ENCODE measurements around the gene MOK.

Gene MOK

DNA sequence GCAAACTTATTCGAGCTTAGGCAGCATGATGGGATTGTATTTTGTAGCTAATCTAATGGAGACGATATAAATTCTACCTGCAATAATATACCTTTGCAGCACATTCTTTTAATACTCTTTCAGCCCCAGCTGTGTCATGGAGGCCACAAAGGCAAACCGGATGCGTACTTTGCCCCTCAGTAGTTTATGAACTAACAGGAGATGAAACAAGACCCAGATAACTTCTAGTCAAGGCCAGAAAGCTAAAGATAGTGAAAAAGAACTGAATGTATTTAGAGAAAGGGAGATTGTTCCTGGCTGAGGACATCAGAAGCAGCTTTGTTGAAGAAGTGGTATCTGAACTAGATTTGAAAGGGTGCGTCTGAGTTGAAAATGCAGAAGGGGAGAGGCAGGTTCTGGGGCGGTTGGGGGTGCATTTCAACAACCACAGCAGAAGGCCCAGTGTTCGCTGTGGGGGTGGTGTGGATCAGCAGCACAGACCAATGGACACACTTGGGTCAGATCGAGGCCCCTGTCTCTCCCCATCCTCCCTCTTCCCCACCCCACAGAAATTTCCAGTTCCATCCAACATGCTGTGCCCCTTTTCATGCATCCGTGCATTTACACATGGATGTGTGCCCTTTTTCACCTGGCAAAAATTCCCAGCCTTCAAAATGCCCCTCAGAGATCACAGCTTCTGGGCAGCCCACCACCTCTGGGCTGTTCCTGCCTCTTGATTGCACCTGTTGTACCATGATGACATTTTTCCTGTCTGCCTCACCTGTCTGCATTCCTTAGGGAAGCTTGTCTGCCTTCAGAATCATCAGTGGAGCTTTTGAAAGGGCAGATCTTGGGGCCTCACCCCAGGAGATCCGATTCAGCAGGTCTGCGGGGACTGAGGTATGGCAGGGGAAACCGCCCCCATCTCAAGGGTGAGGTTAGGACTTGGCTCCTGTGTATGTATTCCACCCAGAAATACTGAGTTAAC lies 16.8 kb upstream of the MOK start:
- Histone ChIP-seq H3K4me3 (ENCODE audit: insufficient read length, low read depth) (no peak overlapping the region), H3K36me3 (ENCODE audit: insufficient read depth, insufficient read length, low read length) (peaks cover 8% of the 10 kb centered on the region), H3K4me1 (ENCODE audit: insufficient read depth, insufficient read length) (no peaks in the 10 kb centered on the region), H3K9me3 (ENCODE audit: insufficient read depth, low read length) (no peaks in the 10 kb centered on the region), H3K9ac (ENCODE audit: insufficient read length, low read depth) (no peak overlapping the region), H3K27me3 (ENCODE audit: insufficient read depth, insufficient read length) (no peaks in the 10 kb centered on the region)
- no peak for TF ChIP-seq SUZ12 (IDR thresholded peaks at IDR 0.05; ENCODE audit: extremely low read depth, insufficient read depth, insufficient read length)
- no peak for TF ChIP-seq ZNF274 (IDR thresholded peaks at IDR 0.05; ENCODE audit: low read depth, low read length)
- TF ChIP-seq YY1 (IDR thresholded peaks at IDR 0.05; ENCODE audit: insufficient read depth, insufficient read length), result no peak
- DNase-seq (ENCODE audit: low read depth, low spot score), result no peak

DNA sequence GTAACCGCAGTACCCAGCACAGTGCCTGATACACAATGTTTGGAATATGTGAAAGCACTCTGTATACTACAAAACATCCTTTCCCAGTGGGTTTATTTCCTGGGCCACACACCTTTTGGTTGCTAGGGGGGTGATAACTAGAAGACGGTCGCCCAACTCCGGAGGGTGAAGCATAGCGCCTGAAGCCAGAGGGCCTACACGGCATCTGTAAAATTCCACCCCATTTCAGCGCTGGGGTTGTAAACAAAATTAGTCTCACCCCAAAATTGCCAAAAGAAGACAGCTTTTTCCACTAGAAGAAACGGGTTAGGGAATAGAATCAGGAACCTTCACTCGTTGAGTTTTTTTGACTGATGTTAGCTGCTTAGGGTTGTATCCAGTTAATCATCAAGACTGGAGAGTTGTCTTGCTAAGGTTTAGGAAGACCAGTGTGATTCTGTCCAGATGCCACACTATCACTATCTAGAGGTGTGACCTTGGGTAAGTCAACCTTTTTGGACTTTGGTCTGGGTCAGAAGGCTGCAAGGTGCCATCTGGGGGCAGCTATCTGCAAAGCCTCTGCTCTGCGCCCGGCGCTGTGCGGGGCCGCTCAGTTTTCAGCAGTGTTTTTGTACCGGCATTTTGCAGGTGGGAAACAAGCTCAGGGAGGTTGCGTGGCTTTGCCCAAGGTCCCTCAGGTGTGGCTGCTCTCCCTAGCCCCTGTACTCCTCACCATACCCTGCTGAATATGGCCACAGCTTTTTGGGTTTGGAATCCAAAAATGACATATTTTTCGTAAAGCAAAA lies 15.9 kb upstream of the MOK start:
- DNase-seq (ENCODE audit: low read depth, low spot score), result no peak
- no peak for TF ChIP-seq SUZ12 (IDR thresholded peaks at IDR 0.05; ENCODE audit: extremely low read depth, insufficient read depth, insufficient read length)
- TF ChIP-seq ZNF274 (IDR thresholded peaks at IDR 0.05; ENCODE audit: low read depth, low read length), result no peak
- no peak for TF ChIP-seq YY1 (IDR thresholded peaks at IDR 0.05; ENCODE audit: insufficient read depth, insufficient read length)
- H3K9me3 ChIP-seq (ENCODE audit: insufficient read depth, low read length), result no peaks in the 10 kb centered on the region
- H3K4me1 ChIP-seq (ENCODE audit: insufficient read depth, insufficient read length), result no peaks in the 10 kb centered on the region
- H3K27me3 ChIP-seq (ENCODE audit: insufficient read depth, insufficient read length), result no peaks in the 10 kb centered on the region
- H3K4me3 ChIP-seq (ENCODE audit: insufficient read length, low read depth), result peak overlapping the region; percentile 84
- H3K36me3 ChIP-seq (ENCODE audit: insufficient read depth, insufficient read length, low read length), result peaks cover 8% of the 10 kb centered on the region
- peak overlapping the region; percentile 86 for H3K9ac ChIP-seq (ENCODE audit: insufficient read length, low read depth)

DNA sequence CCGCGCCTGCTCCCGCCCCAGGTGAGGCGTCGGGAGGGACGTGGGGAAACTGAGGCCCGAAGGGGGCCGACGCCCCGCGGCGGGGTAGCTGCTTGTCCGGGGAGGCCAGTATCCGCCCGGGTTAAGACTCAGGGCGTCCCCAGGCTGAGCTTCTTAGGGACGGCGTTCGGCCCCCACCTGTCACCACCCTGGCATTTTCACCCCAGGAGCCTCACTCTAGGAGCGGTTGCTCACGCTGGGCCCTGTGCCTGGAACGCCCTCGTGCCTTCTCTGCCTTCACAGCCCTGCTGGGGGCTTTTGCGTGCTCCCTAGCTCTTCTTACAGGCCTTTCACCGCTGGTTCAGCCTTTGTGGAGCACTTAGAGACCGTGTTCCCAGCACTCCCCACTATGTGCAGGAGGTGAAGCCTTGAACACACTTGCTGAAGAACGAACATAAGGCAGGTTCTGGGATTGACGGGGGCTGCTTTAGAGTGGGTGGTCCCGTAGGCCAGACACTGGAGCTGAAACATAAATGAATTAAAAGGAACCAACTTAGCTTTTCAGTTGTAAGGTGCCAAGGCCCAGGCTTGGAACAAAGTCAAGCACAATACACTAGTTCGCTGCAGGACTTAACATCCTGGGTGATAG lies 15.2 kb upstream of the MOK start:
- DNase-seq (ENCODE audit: low read depth, low spot score), result no peak

DNA sequence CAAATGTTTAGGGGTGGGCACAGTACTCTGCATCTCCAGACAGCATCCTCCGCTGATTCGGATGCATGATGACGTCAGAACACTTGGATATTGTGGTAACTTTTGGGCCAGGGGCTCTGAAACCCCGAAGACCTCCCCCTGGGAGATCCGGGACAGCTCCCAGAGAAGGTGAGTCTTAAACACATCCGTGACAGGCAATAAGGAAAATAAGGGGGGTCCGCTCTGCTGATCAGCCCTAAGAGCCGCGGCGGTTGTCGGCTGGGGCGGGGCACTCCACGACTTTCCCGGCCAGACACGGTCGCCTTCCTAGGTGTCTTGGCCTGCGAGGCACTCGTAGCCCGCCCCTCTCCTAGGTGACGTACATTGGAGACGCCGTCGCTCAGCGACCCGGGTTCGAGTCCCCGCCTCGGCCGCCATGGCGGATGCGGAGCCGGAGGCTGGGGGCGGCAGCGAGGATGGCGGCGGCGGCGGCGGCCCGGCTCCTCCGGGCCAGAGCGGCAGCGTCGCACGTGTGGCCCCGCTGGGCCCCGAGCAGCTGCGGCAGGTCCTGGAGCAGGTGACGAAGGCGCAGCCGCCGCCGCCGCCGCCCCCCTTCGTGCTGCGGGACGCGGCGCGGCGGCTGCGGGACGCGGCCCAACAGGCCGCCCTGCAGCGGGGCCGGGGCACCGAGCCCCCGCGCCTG lies 14.5 kb upstream of the MOK start, which contains the start of gene ZNF839:
TSS of gene ZNF839 (plus strand) at position 396 of the 682 bp plus-strand sequence. CDS start at position 416, 20 bp downstream.
- H3K4me3 ChIP-seq (ENCODE audit: insufficient read length, low read depth), result peak within 1 kb of the TSS; percentile 84
- H3K9ac ChIP-seq (ENCODE audit: insufficient read length, low read depth), result peak within 1 kb of the TSS; percentile 86
- TF ChIP-seq SUZ12 (IDR thresholded peaks at IDR 0.05; ENCODE audit: extremely low read depth, insufficient read depth, insufficient read length), result no peak
- TF ChIP-seq YY1 (IDR thresholded peaks at IDR 0.05; ENCODE audit: insufficient read depth, insufficient read length), result peak; percentile 70
- peak; percentile 74 for DNase-seq (ENCODE audit: low read depth, low spot score)
- no peaks in the 10 kb centered on the region for H3K27me3 ChIP-seq (ENCODE audit: insufficient read depth, insufficient read length)
- H3K4me1 ChIP-seq (ENCODE audit: insufficient read depth, insufficient read length), result no peaks in the 10 kb centered on the region
- peaks cover 8% of the 10 kb centered on the region for H3K36me3 ChIP-seq (ENCODE audit: insufficient read depth, insufficient read length, low read length)
- no peaks in the 10 kb centered on the region for H3K9me3 ChIP-seq (ENCODE audit: insufficient read depth, low read length)

More for the DNA sequence above, 15.2 kb upstream of the MOK start:
- no peaks in the 10 kb centered on the region for H3K9me3 ChIP-seq (ENCODE audit: insufficient read depth, low read length)
- TF ChIP-seq SUZ12 (IDR thresholded peaks at IDR 0.05; ENCODE audit: extremely low read depth, insufficient read depth, insufficient read length) (no peak), YY1 (IDR thresholded peaks at IDR 0.05; ENCODE audit: insufficient read depth, insufficient read length) (no peak), ZNF274 (IDR thresholded peaks at IDR 0.05; ENCODE audit: low read depth, low read length) (no peak)
- no peaks in the 10 kb centered on the region for H3K4me1 ChIP-seq (ENCODE audit: insufficient read depth, insufficient read length)
- H3K27me3 ChIP-seq (ENCODE audit: insufficient read depth, insufficient read length), result no peaks in the 10 kb centered on the region
- peak overlapping the region; percentile 84 for H3K4me3 ChIP-seq (ENCODE audit: insufficient read length, low read depth)
- H3K9ac ChIP-seq (ENCODE audit: insufficient read length, low read depth), result peak overlapping the region; percentile 86
- H3K36me3 ChIP-seq (ENCODE audit: insufficient read depth, insufficient read length, low read length), result peaks cover 8% of the 10 kb centered on the region

DNA sequence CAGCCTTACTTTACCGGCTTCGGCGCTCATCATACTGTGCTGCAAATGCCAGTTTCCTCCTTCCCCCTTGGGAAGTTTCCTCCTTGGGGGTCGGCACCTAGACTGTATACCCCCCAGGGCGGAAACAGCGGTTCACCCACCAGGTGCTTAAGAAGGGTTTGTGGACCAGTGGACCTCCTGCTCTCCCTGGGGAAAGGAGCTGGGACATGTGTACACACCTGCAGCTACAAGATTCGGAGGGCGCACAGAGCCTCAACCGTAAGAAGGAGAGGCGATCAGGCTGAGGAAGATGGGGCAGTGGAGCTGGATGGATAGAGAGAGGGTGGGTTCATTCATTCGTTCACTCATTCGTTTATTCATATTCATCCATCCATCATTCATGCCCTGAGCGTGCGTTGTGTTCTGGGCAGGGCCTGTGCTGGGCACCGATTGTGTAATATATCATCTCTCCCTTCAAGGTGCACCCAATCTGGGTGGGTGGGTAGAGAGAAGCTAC lies 13.9 kb upstream of the MOK start:
- peak overlapping the region; percentile 84 for H3K4me3 ChIP-seq (ENCODE audit: insufficient read length, low read depth)
- H3K27me3 ChIP-seq (ENCODE audit: insufficient read depth, insufficient read length), result no peaks in the 10 kb centered on the region
- DNase-seq (ENCODE audit: low read depth, low spot score), result no peak
- H3K9me3 ChIP-seq (ENCODE audit: insufficient read depth, low read length), result no peaks in the 10 kb centered on the region
- H3K9ac ChIP-seq (ENCODE audit: insufficient read length, low read depth), result no peak overlapping the region
- H3K4me1 ChIP-seq (ENCODE audit: insufficient read depth, insufficient read length), result no peaks in the 10 kb centered on the region
- peaks cover 8% of the 10 kb centered on the region for H3K36me3 ChIP-seq (ENCODE audit: insufficient read depth, insufficient read length, low read length)
- no peak for TF ChIP-seq YY1 (IDR thresholded peaks at IDR 0.05; ENCODE audit: insufficient read depth, insufficient read length)
- TF ChIP-seq ZNF274 (IDR thresholded peaks at IDR 0.05; ENCODE audit: low read depth, low read length), result no peak
- TF ChIP-seq SUZ12 (IDR thresholded peaks at IDR 0.05; ENCODE audit: extremely low read depth, insufficient read depth, insufficient read length), result no peak

DNA sequence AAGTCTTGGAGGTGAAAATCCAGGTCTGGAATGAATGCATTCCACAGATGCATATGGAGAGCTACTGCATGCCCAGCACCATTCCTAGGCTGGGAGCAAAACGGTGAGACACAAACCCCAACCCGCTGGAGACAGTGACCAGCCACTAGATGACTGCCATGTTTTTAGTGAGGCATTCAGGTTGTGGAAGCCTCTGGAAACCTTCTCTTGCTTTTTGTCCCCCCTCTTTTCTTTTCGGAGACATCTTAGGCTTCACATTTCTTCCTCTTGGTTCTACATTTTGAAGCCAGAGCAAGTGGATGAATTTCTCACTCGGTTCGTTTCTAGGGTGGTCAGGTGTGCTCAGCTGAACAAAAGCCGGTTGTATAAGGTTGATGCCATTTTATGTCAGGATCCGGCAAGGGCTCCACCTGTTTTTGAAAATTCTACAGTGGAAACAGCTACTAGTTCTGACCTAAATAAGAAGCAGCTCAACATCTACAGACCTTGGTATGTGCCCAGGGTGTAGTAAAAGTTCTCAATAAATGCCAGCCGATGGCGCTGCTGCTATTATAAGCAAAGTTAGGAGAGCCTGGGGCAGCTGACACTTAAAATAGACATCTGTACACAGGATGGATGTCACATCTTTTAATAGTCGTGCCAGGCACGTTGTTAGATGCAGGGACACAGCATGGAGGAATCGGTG lies 12.7 kb upstream of the MOK start:
- DNase-seq (ENCODE audit: low read depth, low spot score), result no peak
- TF ChIP-seq YY1 (IDR thresholded peaks at IDR 0.05; ENCODE audit: insufficient read depth, insufficient read length), result peak; percentile 57
- TF ChIP-seq SUZ12 (IDR thresholded peaks at IDR 0.05; ENCODE audit: extremely low read depth, insufficient read depth, insufficient read length), result no peak
- TF ChIP-seq ZNF274 (IDR thresholded peaks at IDR 0.05; ENCODE audit: low read depth, low read length), result no peak
- H3K36me3 ChIP-seq (ENCODE audit: insufficient read depth, insufficient read length, low read length), result peaks cover 8% of the 10 kb centered on the region
- no peaks in the 10 kb centered on the region for H3K27me3 ChIP-seq (ENCODE audit: insufficient read depth, insufficient read length)
- peak overlapping the region; percentile 3 for H3K9ac ChIP-seq (ENCODE audit: insufficient read length, low read depth)
- peak overlapping the region; percentile 27 for H3K4me3 ChIP-seq (ENCODE audit: insufficient read length, low read depth)
- no peaks in the 10 kb centered on the region for H3K9me3 ChIP-seq (ENCODE audit: insufficient read depth, low read length)
- no peaks in the 10 kb centered on the region for H3K4me1 ChIP-seq (ENCODE audit: insufficient read depth, insufficient read length)
